Uterus (tissue), 4 donors: ENCODE measurements around the gene TRPV6. TPM values are rescaled to one million over a fixed set of nuclear protein-coding genes. Genes with fewer than 3 reads are reported as not detected.

ENCODE experiments used
- DNase-seq, 2 donors: peaks; one replicate each; pipeline ENCODE4 v3.0.0-alpha.2; 2019 to 2020
- H3K27ac ChIP-seq, 2 donors: fragments of 200-600 bp; sonication (generic); 1 replicate in 1 of 2; 2 replicates in 1 of 2; pipeline ENCODE4 v1.5.1; 2016 to 2018
- H3K27me3 ChIP-seq, 2 donors: fragments of 200-600 bp; sonication (generic); one replicate each; pipeline ENCODE4 v1.5.1; 2018 to 2019; ENCODE audit warnings: control low read depth in 1 of 2
- H3K36me3 ChIP-seq, 2 donors: fragments of 200-600 bp; sonication (generic); one replicate each; pipeline ENCODE4 v1.5.1; 2019; ENCODE audit warnings: control low read depth in 1 of 2
- H3K4me1 ChIP-seq, 2 donors: fragments of 200-600 bp; sonication (generic); one replicate each; pipeline ENCODE4 v1.5.1; 2018 to 2019; ENCODE audit warnings: control low read depth in 1 of 2
- H3K4me3 ChIP-seq, 2 donors: fragments of 200-600 bp; sonication (generic); 1 replicate in 1 of 2; 2 replicates in 1 of 2; pipeline ENCODE4 v1.5.1; 2018 to 2019; ENCODE audit warnings: mild to moderate bottlenecking in 1 of 2
- H3K9me3 ChIP-seq, 2 donors: fragments of 200-600 bp; sonication (generic); one replicate each; pipeline ENCODE4 v1.5.1; 2019; ENCODE audit warnings: control low read depth in 1 of 2
- POLR2A ChIP-seq, 2 donors: fragments of 450-650 bp; IDR thresholded peaks; one replicate each; pipeline ENCODE4 v1.6.1; 2016; ENCODE audit warnings: antibody characterized with exemption in 2 of 2, mild to moderate bottlenecking in 1 of 2, moderate library complexity in 1 of 2
- intact Hi-C: fragments of 100-400 bp; cut with DNase I; formaldehyde crosslinking; loops from one replicate; pipeline ENCODE4 v1.15.1; 2023; ENCODE audit warnings: low total_unique reads
- total RNA-seq, 4 donors: library from RNA; depleted of rRNA in 3 of 4; stranded (reverse); fragments of >200 nt in 3 of 4; gene quantifications; one replicate each; pipeline versions ENCODE4 v1.1.0 to v1.2.4, GENCODE V29; 2014 to 2023
- TF ChIP-seq, protein P1 (sequence below), 4 experiments: fragments of 200-600 bp in 2 of 4; fragments of 450-650 bp in 2 of 4; sonication (generic) in 2 of 4; IDR thresholded peaks; one replicate each; pipeline ENCODE4 v1.5.1; 2016 to 2019; ENCODE audit warnings: antibody characterized with exemption in 4 of 4, mild to moderate bottlenecking in 2 of 4, moderate library complexity in 1 of 4
- donor health status: DM: yes; HTN: yes; CAD: no.

Gene TRPV6
- total RNA-seq, 4 donors from 2014 or later, result 0.46 to 1.3 TPM; not detected in 2

DNA sequence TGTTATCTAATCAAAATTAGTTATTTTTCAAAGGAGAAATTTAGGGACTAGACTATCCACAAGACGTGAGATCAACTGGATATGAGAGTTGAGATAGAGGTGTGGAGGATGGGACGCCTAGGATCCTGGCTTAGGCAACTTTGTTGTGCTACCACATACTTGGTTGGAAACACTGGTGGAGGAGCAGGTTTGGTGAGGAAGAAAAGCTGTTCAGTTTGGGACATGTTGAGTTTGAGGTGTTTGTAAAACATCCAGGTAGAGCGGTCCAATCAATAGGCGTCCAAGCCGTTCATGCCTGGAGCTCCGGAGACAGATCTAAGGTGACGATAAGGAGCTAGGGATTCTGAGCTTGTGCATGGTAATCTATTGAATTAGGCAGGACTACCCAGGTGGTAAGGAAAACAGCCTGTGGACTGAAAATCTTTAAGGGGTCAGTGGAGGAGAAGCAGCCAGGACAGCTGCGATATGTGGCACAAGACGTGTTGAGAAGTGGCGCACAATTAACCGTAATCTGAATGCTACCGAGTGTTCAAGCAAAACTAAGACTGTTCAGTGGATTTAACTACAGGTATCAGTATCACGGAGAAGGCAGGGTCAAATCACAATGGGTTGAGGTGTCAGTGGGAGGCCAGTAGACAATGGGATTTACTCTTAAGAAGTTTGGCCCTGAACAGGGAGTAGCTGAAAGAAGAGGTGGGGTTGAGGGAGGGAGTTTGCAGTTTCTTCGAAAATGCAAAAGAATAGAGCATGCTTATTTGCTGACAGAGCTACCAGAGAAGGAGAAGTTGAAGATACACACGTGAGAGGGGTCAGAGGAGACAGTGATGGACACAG lies 16.1 kb upstream of the TRPV6 start:
- Histone ChIP-seq H3K4me3 (no peak overlapping the region), H3K27me3 (no peaks in the 10 kb centered on the region), H3K36me3 (no peaks in the 10 kb centered on the region), H3K27ac (no peak overlapping the region), H3K9me3 (no peaks in the 10 kb centered on the region), H3K4me1 (no peaks in the 10 kb centered on the region)
- DNase-seq, result no peak
- intact Hi-C loops, result no loop called here
- no peak for TF ChIP-seq POLR2A (IDR thresholded peaks at IDR 0.05)
- TF ChIP-seq, protein P1, sequence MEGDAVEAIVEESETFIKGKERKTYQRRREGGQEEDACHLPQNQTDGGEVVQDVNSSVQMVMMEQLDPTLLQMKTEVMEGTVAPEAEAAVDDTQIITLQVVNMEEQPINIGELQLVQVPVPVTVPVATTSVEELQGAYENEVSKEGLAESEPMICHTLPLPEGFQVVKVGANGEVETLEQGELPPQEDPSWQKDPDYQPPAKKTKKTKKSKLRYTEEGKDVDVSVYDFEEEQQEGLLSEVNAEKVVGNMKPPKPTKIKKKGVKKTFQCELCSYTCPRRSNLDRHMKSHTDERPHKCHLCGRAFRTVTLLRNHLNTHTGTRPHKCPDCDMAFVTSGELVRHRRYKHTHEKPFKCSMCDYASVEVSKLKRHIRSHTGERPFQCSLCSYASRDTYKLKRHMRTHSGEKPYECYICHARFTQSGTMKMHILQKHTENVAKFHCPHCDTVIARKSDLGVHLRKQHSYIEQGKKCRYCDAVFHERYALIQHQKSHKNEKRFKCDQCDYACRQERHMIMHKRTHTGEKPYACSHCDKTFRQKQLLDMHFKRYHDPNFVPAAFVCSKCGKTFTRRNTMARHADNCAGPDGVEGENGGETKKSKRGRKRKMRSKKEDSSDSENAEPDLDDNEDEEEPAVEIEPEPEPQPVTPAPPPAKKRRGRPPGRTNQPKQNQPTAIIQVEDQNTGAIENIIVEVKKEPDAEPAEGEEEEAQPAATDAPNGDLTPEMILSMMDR (IDR thresholded peaks at IDR 0.05), result no peak

DNA sequence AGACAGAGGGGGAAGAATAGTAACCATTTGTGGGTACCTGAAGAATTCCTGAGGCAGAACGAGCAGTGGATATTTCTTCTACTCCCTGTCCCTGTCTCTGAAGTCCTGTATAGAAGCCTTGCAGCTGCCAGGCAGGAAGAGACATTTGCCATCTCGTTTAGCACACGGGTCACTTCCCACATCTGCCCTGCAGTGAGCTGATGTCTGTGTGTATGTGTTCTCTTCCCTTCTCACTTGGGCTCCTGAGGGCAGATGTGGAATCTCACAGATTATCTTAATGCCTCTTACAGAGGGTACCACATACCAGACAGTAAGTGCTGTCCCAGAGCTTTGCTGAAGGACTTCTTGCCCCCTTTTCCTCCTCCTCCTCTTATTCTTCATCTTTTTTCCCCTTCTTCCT lies 14.1 kb upstream of the TRPV6 start:
- Histone ChIP-seq H3K9me3 (no peaks in the 10 kb centered on the region), H3K27ac (no peak overlapping the region), H3K36me3 (no peaks in the 10 kb centered on the region), H3K4me3 (no peak overlapping the region), H3K4me1 (no peaks in the 10 kb centered on the region), H3K27me3 (no peaks in the 10 kb centered on the region)
- intact Hi-C loops, result no loop called here
- no peak for DNase-seq
- TF ChIP-seq, protein P1 (IDR thresholded peaks at IDR 0.05), result no peak
- TF ChIP-seq POLR2A (IDR thresholded peaks at IDR 0.05), result no peak

DNA sequence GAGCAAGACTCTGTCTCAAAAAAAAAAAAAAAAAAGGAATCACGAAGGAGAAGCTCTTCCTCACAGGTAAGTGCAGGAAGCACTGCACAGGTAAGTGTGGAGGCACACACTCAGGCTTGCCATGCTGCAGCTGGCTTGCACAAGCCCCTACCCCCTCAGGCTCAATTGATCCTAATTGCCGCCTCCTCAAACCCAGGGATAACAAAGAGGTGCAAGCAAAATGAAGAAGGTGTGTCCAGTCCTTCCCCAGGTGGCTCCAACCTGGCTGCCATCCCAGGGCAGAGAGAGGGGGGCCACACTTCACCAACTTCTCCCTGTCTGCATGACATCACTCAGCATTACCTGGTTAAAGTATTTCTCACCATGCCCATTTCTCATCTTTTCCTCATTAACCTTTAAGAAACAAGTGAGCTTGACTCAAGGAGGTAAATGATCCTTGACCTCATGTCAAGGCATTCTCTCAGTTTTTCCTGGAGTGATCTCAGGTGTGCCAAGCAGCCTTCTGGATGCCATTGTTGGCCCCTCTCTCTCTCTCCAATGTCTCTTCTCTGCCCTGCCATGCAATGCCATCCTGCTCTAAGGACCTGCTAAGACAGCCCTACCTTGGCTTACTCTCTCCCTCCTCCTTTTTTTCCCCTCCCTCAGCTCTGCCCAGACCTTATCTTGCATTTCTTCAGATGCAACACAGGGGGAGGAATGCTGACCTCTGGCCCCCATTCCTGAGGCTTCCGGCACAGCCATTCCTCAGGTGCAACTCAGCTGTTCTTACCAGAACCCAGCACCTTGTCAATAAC lies 13.0 kb upstream of the TRPV6 start:
- intact Hi-C loops, result no loop called here
- Histone ChIP-seq H3K36me3 (no peaks in the 10 kb centered on the region), H3K27ac (no peak overlapping the region), H3K27me3 (no peaks in the 10 kb centered on the region), H3K4me1 (no peaks in the 10 kb centered on the region), H3K4me3 (no peak overlapping the region), H3K9me3 (no peaks in the 10 kb centered on the region)
- no peak for TF ChIP-seq POLR2A (IDR thresholded peaks at IDR 0.05)
- TF ChIP-seq, protein P1 (IDR thresholded peaks at IDR 0.05), result no peak
- DNase-seq, result no peak

DNA sequence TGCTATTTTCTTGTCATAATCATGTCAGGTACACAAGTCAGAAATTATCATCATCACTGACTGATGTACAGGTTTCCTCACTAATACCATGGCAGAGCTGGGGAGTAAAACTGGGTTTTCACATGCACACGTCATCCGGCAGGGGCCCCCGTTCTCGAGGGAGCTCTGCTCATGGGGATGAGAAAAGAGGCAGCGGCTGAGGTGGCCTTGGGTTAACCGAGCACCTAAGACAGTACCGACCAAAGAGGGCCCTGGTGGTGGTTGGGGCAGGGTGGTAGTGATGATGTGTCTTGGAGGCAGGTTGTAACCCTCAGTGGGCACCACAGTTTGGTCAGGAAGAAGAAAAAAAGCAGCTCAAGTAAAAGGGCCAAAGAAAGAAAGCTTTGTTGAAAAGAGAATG lies 12.1 kb upstream of the TRPV6 start:
- no peaks in the 10 kb centered on the region for H3K27me3 ChIP-seq
- intact Hi-C loops, result no loop called here
- H3K27ac ChIP-seq, result no peak overlapping the region

More for the DNA sequence above, 12.1 kb upstream of the TRPV6 start:
- Histone ChIP-seq H3K4me1 (no peaks in the 10 kb centered on the region), H3K36me3 (no peaks in the 10 kb centered on the region), H3K9me3 (no peaks in the 10 kb centered on the region), H3K4me3 (no peak overlapping the region)
- no peak for TF ChIP-seq POLR2A (IDR thresholded peaks at IDR 0.05)
- TF ChIP-seq, protein P1 (IDR thresholded peaks at IDR 0.05), result no peak
- DNase-seq, result no peak
